Measurements from ENCODE around the gene PRSS36. TPM values are rescaled to one million over a fixed set of nuclear protein-coding genes. Genes with fewer than 3 reads are reported as not detected.
"Not testable (repeated sequence)": the region's sequence is repeated elsewhere in the genome, so short reads cannot be mapped to it uniquely, and the experiment has no call there.

PRSS36 gene
- polyA plus RNA-seq, 1 experiment: 0.39 TPM

GRCh38 chr16:31157136-31157535 lies 7.3 kb upstream of the PRSS36 start:
- ChIA-PET CTCF (interaction anchor here (0.7 to 3.6 kb wide), 6 partner anchors 9 to 173 kb away, joined by 3 to 29 read pairs (median 4); partner anchors contain the start of gene HSD3B7), POLR2A (interaction anchor here (0.6 to 0.7 kb wide), 2 partner anchors 15 to 27 kb away, joined by 7 to 14 read pairs; no protein-coding TSS in a partner anchor)
- DNase-seq (ENCODE audit: low read depth): no peak
- no peaks in the 10 kb centered on the region for H3K36me3 ChIP-seq (ENCODE audit: control insufficient read depth, insufficient read depth, low read length)
- H3K27me3 ChIP-seq (ENCODE audit: control insufficient read depth, insufficient read depth, low read length): peaks cover 4% of the 10 kb centered on the region; the same call in 1 of the 2 replicates
- H3K4me3 ChIP-seq (ENCODE audit: low read depth, low read length): no peak overlapping the region
- no peak for TF ChIP-seq CTCF (IDR thresholded peaks at IDR 0.05; ENCODE audit: insufficient read depth, low read depth, low read length)

GRCh38 chr16:31150976-31151375 lies 1.1 kb upstream of the PRSS36 start:
- POLR2A ChIA-PET; DNase-seq (ENCODE audit: low read depth); H3K4me3 ChIP-seq (ENCODE audit: low read depth, low read length); H3K36me3 ChIP-seq (ENCODE audit: control insufficient read depth, insufficient read depth, low read length): not testable (repeated sequence)
- peaks cover 17% of the 10 kb centered on the region for H3K27me3 ChIP-seq (ENCODE audit: control insufficient read depth, insufficient read depth, low read length)
- CTCF ChIA-PET: interaction anchor here (3.6 kb wide), 1 partner anchor 8 kb away, joined by 16 read pairs; no protein-coding TSS in a partner anchor

- no peak for TF ChIP-seq CTCF (IDR thresholded peaks at IDR 0.05; ENCODE audit: insufficient read depth, low read depth, low read length)
- Histone ChIP-seq H3K27me3 (ENCODE audit: control insufficient read depth, insufficient read depth, low read length) (peaks cover 19% of the 10 kb centered on the region), H3K36me3 (ENCODE audit: control insufficient read depth, insufficient read depth, low read length) (no peaks in the 10 kb centered on the region), H3K4me3 (ENCODE audit: low read depth, low read length) (no peak overlapping the region)
- ChIA-PET POLR2A (no interaction called here), CTCF (no interaction called here)
- no peak for DNase-seq (ENCODE audit: low read depth)
These were observed 534 bp downstream of the PRSS36 start for GRCh38 chr16:31149332-31149731.

GRCh38 chr16:31148896-31149295 lies 970 bp downstream of the PRSS36 start:
- no peak for DNase-seq (ENCODE audit: low read depth)
- Histone ChIP-seq H3K27me3 (ENCODE audit: control insufficient read depth, insufficient read depth, low read length) (peaks cover 18% of the 10 kb centered on the region), H3K36me3 (ENCODE audit: control insufficient read depth, insufficient read depth, low read length) (no peaks in the 10 kb centered on the region), H3K4me3 (ENCODE audit: low read depth, low read length) (no peak overlapping the region)
- TF ChIP-seq CTCF (IDR thresholded peaks at IDR 0.05; ENCODE audit: insufficient read depth, low read depth, low read length): no peak
- ChIA-PET POLR2A (no interaction called here), CTCF (interaction anchor here (0.9 kb wide), 1 partner anchor 193 kb away, joined by 3 read pairs; no protein-coding TSS in a partner anchor)

GRCh38 chr16:31148281-31148728 lies 1.6 kb downstream of the PRSS36 start:
- POLR2A ChIA-PET: no interaction called here

More at GRCh38 chr16:31148281-31148728, 1.6 kb downstream of the PRSS36 start:
- Histone ChIP-seq H3K4me3 (ENCODE audit: low read depth, low read length) (no peak overlapping the region), H3K36me3 (ENCODE audit: control insufficient read depth, insufficient read depth, low read length) (no peaks in the 10 kb centered on the region), H3K27me3 (ENCODE audit: control insufficient read depth, insufficient read depth, low read length) (peaks cover 18% of the 10 kb centered on the region)
- TF ChIP-seq CTCF (IDR thresholded peaks at IDR 0.05; ENCODE audit: insufficient read depth, low read depth, low read length): no peak
- CTCF ChIA-PET: interaction anchor here (0.9 kb wide), 1 partner anchor 193 kb away, joined by 3 read pairs; no protein-coding TSS in a partner anchor
- no peak for DNase-seq (ENCODE audit: low read depth)
